Umbilical cord (tissue), 2 donors: ENCODE data around the gene LENEP. TPM values are rescaled to one million over a fixed set of nuclear protein-coding genes. Genes with fewer than 3 reads are reported as not detected.

Experiments used
- DNase-seq: peaks from one replicate; pipeline ENCODE4 v3.0.0-alpha.2; 2015; ENCODE audit warnings: low spot score
- total RNA-seq: library from RNA; depleted of rRNA; stranded (reverse); fragments of >200 nt; gene quantifications from one replicate; pipeline ENCODE4 v1.2.3, GENCODE V29; 2014; ENCODE audit warnings: low replicate concordance; ENCODE audit not compliant: insufficient read depth

LENEP gene
- total RNA-seq, 1 donor from 2014 or later, result not detected

- DNase-seq, result no peak
Observed at GRCh38 chr1:155026154-155026553, 32.8 kb downstream of the LENEP start.

GRCh38 chr1:155026588-155026987 lies 33.2 kb downstream of the LENEP start:
- no peak for DNase-seq

GRCh38 chr1:155029513-155030242 lies 36.3 kb downstream of the LENEP start:
- DNase-seq, result no peak

- DNase-seq, result no peak
Observed at GRCh38 chr1:155030243-155030795, 36.9 kb downstream of the LENEP start.

- DNase-seq, result no peak
Observed at GRCh38 chr1:155030899-155031298, 37.5 kb downstream of the LENEP start.

- no peak for DNase-seq
Observed at GRCh38 chr1:155032886-155033285, 39.5 kb downstream of the LENEP start.

GRCh38 chr1:155033524-155033923 lies 40.1 kb downstream of the LENEP start, which contains the start of the genes DCST1 and DCST2:
DCST1 (plus strand) TSS chr1:155033824; CDS start chr1:155034037, 213 bp downstream.
DCST2 (minus strand) TSS chr1:155033781; CDS start chr1:155033701, 80 bp downstream.
- DNase-seq, result no peak

GRCh38 chr1:155034318-155035208 lies 41.2 kb downstream of the LENEP start:
- no peak for DNase-seq

GRCh38 chr1:155035936-155036335 lies 42.5 kb downstream of the LENEP start:
- no peak for DNase-seq

GRCh38 chr1:155037043-155037442 lies 43.7 kb downstream of the LENEP start:
- no peak for DNase-seq

- DNase-seq, result no peak
Observed at GRCh38 chr1:155037851-155038441, 44.6 kb downstream of the LENEP start.

- DNase-seq, result no peak
Observed at GRCh38 chr1:155038602-155039307, 45.4 kb downstream of the LENEP start.

GRCh38 chr1:155039308-155039669 lies 45.9 kb downstream of the LENEP start:
- no peak for DNase-seq

- no peak for DNase-seq
Observed at GRCh38 chr1:155040358-155041093, 47.1 kb downstream of the LENEP start.

- no peak for DNase-seq
Observed at GRCh38 chr1:155042789-155043188, 49.4 kb downstream of the LENEP start.

- DNase-seq, result no peak
Observed at GRCh38 chr1:155043301-155043702, 49.9 kb downstream of the LENEP start.

- DNase-seq, result no peak
Observed at GRCh38 chr1:155043793-155044192, 50.4 kb downstream of the LENEP start.
